NCI-H146 (cell line): Measurements from ENCODE around the gene PDXP.

Source experiments
- DNase-seq: peaks from one replicate; lab custom pipeline; 2025; lab: John Stamatoyannopoulos, UW

PDXP gene

DNA sequence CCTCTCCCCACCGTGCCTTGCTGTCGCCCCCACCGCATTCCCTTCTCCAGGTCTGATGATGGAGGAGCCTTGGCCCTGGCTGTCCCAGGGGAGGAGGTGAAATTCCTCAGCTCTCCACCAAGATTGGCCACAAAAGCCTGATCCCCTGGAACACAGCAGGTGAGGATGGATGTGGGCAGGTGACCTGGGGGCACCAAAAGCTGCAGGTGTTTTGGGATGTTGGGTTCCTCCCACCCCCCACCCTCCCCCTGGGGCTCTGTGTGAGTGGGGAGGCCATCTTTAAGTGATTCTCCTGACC is 39.0 kb downstream of the PDXP start:
- no peak for DNase-seq

- no peak for DNase-seq
Observed at GRCh38 chr22:37701141-37701786, 42.7 kb downstream of the PDXP start.

- DNase-seq, result no peak
Observed at GRCh38 chr22:37703906-37704305, 45.4 kb downstream of the PDXP start.

DNA sequence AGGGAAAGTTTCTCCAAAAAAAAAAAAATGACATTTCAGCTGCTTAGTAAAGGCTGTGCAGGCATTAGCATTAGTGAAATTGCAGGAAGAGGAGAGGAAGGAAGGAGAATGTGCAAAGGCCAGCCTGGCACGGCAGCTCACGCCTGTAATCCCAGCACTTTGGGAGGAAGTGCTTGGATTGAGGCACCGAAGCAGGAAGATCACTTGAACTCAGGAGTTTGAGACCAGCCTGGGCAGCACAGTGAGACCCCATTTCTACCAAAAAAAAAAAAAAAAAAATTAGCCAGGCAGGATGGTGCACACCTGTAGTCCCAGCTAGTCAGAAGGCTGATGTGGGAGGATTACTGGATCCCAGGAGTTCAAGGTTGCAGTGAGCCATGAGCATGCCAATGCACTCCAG is 46.1 kb downstream of the PDXP start:
- DNase-seq, result no peak

DNA sequence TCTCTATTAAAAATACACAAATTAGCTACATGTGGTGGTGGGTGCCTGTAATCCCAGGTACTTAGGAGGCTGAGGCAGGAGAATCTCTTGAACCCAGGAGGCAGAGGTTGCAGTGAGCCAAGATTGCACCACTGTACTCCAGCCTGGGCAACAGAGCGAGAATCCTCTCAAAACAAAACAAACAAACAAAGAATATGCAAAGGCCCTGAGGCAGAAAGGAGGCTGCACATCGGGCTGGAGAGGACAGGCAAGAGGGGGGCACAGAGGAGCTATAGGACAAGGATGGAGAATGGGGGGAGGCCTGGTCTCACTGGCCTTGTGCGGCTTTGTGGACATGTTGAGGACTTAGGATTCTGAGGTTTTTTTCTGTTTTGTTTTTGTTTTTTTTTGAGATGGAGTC is 46.7 kb downstream of the PDXP start:
- no peak for DNase-seq

GRCh38 chr22:37708580-37709444 is 50.3 kb downstream of the PDXP start:
- DNase-seq, result no peak

DNA sequence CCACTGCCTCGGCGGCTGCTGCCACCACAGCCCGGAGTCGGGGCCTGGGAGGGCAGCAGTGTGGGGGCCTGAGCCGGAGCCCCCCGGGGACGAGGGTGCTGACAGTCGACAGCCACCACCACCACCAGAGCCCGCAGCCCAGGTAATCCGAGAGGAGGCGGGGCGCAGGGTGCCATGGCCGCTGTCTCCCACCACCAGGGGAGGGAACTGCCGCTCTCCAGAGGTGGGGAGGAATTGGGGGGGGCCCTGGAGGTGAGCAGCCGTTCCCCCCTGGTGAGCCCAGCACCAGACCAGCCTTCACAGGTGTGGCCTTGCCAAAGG is 50.9 kb downstream of the PDXP start:
- DNase-seq, result no peak

DNA sequence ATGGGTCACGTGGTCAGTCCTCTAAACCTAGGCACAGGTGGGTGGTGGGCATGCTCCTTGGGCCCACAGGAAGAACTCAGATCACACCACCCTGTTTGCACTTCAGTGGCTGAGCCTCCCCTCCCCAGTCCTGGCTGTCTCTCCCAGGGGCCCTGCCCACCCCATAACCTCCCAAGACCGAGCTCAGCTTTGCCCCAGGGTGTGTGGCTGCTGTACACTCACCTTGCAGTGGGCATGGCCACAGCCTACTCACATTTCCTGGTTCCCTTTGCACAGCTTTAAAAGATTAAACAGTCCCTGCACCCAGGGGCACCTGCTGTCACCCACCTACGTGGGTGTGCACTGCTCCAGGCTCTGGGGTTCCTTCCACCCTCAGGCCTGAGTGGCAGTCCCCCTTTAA is 52.2 kb downstream of the PDXP start:
- DNase-seq, result no peak

DNA sequence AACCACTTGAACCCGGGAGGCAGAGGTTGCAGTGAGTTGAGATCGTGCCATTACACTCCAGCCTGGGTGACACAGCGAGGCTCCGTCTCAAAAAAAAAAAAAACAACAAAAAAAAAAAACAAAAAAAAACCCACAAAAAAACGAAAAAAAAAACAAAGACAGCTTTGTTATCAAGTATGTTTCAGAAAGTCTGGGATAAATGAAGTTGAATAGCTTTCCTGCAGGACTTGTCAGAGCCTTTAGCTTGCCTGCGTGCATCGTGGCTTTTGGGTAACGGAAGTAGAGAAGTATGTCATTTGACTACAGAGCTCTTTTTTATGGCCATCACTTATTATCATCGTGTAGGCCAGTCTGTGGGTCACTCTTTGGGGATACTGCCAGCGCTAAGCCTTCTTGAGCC is 53.0 kb downstream of the PDXP start:
- DNase-seq, result no peak

- no peak for DNase-seq
Observed at GRCh38 chr22:37713761-37714160, 55.2 kb downstream of the PDXP start.

DNA sequence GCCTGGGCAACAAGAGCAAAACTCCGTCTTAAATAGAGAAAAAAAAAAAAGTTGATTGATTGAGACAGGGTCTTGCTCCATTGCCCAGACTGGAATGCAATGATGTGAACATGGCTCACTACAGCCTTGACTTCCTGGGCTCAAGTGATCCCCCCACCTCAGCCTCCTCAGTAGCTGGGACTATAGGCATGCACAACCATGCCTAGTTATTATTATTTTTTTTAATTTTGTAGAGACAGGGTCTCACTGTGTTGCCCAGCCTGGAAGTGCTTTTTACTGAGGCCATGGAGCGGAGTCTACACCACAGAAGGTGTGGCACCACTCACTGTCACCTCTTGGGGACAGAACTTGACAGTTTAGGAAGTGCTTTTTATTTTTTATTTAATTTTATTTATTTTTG is 56.1 kb downstream of the PDXP start:
- DNase-seq, result no peak

DNA sequence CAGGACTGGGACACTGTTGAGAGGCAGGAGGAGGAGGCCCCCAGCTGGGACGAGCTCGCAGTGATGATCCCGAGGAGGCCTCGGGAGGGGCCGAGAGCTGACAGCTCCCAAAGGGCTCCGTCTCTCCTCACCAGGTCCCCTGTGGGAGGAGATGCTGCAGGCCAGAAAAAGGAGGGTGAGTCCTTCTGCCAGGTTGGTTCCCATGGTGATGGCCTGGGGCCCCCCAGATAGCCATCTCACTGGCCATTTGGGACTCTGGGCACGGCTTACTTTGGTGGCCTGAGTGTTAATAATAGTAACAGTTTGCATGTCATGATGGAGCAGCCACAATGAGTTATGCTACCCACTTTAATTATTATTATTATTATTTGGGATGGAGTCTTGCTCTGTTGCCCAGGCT is 57.2 kb downstream of the PDXP start:
- no peak for DNase-seq
